Stimulated activated CD8-positive, alpha-beta memory T cell treated with anti-CD3 and anti-CD28 coated beads, Interleukin-12 subunit alpha, Interleukin-12 subunit beta, amount 100 ng/mL, for 1 hour (primary cell): ENCODE data around the gene FEN1.
A peak's percentile ranks its signal among the peaks of the same experiment; 100 is the strongest.

Experiments
- DNase-seq: peaks from one replicate; pipeline ENCODE4 v3.0.0-alpha.2; 2020; ENCODE audit warnings: low read depth

FEN1 gene

DNA sequence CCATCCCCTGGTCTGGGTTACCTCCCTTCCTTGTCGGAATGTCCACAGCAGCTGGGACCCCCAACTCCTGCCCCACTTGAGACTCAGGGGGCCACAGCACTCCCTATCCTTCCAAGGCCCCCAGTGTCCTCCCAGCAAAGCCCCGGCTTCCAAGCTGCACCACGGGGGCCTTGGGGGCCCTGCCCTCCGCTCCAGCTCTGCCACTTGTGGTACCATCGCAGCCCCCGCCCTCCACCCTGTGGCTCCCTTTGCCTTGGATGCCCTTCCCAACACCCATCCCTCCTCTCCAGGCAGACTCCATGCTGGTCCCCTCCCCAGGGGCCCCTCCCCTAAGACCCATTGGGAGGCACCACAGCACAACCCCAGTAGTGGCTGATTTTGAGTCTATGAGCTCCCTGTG lies 17.6 kb upstream of the FEN1 start:
- no peak for DNase-seq

DNA sequence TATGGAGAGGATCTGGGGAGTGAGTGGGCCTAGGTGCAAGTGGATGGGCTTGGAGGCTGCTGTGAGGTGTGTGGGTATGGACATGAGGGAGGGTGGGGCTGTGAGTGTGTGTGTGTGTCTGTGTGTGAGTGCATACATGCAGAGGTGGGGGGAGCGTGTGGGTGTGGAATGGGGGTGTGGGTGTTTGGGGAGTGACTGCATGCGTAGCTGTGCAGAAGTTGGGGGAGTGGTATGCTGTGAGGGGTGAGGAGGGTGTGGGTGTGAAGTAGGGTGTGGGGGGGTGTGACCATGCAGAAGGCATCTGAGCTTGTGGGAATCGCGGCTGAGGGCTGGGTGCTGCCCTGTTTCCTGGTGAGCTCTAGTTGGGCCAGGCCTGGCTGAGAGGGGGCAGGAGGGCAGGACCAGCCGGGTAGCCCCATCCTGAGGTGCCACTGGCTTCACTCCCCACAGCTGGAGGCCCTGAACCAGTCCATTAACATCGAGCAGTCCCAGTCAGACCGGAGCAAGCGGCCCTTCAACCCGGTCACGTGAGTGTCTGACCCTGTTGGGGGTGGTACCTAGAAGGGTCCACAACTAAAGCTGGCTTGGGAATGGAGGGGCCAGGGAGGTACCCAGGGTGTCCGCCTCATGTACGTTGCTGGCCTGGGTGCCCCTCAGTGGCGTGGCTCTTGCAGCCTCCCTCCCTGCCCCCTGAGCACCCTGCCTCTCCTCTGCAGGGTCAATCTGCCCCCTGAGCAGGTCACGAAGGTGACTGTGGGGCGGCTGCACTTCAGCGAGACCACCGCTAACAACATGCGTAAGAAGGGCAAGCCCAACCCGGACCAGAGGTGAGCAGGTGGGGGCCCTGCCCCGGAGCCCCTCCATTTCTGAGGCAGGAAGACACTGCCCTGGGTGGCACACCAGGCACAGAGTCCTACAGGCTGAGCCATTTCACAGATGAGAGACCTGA lies 16.8 kb upstream of the FEN1 start:
- no peak for DNase-seq

- DNase-seq = peak; percentile 35
Measured at GRCh38 chr11:61776561-61777075, 16.1 kb upstream of the FEN1 start.

- DNase-seq = peak; percentile 44
Measured at GRCh38 chr11:61777234-61778090, 15.2 kb upstream of the FEN1 start.

DNA sequence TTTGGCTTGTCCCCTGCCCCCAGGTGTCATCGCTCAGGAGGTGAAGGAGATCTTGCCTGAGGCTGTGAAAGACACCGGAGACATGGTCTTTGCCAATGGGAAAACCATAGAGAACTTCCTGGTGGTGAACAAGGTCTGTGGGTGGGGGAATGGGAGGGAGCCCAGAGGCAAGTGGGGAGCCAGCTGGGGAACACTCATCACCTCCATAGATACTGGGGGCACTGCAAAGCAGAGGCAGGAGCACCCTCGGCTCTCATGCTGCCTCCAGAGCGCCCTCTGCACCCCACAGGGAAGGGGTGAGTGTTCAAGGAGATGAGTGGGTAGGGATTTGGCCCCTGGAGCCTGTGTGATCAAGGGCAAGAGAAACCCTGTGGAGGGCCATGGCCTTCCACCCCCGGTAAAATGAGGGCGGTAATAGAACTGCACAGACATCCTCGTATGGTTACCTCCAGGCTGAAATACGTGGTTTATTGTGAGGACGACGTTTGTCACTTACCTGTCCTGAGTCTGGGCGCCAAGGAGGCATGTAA lies 14.3 kb upstream of the FEN1 start:
- DNase-seq = no peak

- no peak for DNase-seq
Measured at GRCh38 chr11:61778920-61779650, 13.6 kb upstream of the FEN1 start.

- no peak for DNase-seq
Measured at GRCh38 chr11:61779666-61780525, 12.8 kb upstream of the FEN1 start.

DNA sequence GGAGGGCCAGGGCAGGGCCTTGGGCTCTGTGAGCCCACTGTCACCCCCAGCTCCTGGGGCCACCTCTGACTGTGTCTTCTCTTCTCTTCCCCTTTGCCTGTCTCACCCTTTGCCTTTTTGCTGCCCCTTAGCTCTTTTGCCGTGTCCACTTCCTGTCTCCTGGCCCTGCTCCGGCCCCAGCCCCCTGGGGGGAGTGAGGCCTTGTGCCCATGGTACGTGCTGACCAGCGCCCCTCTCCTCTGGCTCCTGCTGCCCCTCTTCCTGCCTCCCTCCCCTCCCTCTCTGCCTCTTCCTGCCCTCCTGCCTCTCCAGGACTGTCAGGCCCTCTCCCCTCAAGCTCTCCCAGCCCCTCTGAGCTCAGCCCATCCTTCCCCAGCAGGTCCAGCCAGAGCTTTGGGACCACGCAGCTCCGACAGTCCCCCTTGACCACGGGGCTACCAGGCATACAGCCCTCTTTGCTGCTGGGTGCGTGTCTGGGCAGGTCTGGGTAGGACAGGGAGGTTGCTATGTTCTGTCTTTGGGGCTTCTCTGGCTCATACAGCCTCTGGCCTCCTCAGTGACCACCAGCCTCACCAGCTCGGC lies 12.0 kb upstream of the FEN1 start:
- no peak for DNase-seq

DNA sequence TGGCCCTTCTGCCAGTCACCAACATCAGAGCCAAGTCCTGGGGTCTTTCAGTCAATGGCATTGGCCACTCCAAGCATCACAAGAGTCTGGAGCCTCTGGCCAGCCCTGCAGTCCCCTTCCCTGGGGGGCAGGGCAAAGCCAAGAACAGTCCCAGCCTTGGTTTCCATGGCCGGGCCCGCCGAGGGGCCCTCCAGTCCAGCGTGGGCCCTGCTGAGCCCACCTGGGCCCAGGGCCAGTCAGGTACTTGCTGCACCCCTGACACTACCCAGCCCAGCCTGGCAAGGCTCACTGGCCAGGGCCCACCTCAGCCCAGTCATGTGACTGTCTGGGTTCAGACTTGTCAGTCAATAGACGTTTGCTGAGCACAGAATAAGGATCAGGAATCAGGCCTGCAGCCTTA lies 11.1 kb upstream of the FEN1 start:
- DNase-seq = no peak

GRCh38 chr11:61782299-61782698 lies 10.4 kb upstream of the FEN1 start:
- no peak for DNase-seq

GRCh38 chr11:61782841-61783240 lies 9.9 kb upstream of the FEN1 start:
- no peak for DNase-seq

GRCh38 chr11:61783717-61784505 lies 8.8 kb upstream of the FEN1 start:
- DNase-seq = no peak

GRCh38 chr11:61784506-61784805 lies 8.3 kb upstream of the FEN1 start:
- no peak for DNase-seq

DNA sequence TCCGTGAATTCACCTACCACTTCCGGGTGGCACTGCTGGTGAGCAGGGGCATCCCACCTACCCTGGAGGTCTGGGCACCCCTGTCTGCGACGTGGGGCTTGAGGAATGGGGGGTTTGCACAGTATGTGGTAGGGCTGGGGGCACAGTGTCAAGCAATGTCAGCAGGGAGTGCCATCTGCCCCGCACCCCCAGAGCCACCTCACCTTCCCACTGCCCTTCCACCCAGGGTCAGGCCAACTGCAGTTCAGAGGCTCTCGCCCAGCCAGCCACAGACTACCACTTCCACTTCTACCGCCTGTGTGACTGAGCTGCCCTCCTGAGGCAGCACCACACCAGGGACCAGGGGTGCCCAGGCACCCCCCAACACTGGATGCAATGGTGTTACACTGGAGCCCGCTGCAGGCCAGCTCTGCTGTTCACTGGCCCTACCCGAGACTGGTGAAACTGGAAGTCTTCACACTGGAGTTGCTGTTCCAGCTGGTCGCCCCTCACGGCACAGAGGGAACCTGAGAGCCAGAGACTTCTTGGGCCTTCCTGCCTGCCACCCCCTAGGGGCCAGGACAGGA lies 6.8 kb upstream of the FEN1 start:
- no peak for DNase-seq

DNA sequence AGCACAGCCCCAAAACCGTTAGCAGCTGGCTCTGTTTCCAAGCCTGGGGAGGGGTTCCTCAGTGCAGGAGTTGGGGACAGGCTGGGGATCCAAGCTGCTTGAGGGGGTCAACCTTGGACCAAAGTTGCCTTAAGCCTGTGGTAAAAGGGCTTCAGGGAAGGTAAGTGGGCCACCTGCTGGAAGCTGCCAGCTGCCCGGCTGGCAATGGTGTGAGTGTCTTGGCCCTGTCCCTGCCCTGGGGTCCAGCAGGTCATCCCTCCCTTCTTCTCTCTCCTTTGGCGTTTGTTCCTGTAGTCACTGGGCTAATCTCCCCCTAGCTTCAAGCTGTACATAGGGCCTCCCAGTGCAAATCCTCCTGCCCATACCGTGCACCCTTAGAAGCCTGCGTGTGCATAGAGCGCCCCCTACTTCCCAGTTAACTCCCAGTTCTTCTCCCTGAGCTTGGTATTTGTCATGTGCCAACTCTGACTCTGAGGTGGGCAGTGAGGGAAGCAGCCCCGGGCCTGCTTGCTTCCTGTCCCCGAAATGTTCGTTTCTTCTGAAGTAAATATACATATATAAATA lies 4.7 kb upstream of the FEN1 start:
- no peak for DNase-seq

DNA sequence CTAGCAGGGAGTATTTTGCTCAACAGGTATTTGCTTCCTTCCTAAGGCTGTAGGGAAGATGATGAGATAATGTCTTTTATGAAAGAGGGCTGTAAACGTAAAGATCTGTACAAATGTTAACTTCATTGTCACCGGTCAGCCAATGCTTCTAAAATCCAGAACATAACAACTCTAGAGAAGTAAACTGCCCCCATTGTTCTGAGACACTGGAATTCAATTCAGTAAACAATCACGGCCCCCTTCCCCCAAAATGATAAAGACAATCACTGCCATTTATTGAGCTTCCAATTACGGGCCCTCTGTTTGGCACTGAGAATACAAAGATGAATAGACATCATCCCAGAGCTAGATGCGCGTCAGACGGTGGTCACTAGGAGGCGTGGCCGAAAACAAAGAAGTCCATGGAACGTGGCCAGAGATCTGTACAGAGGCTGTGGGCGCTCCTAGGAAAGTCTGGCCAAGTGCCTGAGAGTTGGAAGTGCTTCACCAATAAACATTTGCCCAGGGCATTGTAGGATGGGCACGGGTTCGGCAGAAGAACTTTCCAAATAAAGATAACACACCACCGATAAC lies 888 bp upstream of the FEN1 start:
- no peak for DNase-seq

- no peak for DNase-seq
Measured at GRCh38 chr11:61793083-61793828, 545 bp downstream of the FEN1 start.

GRCh38 chr11:61793829-61794204 lies 1.1 kb downstream of the FEN1 start:
- DNase-seq = no peak
